SJCRH30 (cell line): Measurements from ENCODE around the gene ATG12. TPM values are rescaled to one million over a fixed set of nuclear protein-coding genes. Genes with fewer than 3 reads are reported as not detected.
"Not testable (repeated sequence)": the region's sequence is repeated elsewhere in the genome, so short reads cannot be mapped to it uniquely, and the experiment has no call there.

ENCODE experiments used
- DNase-seq, 2 experiments: peaks; one replicate each; pipeline ENCODE4 v3.0.0-alpha.2; 2015 to 2020
- H3K27ac ChIP-seq: fragments of 250-450 bp; sonication (Bioruptor Pico); 2 replicates; pipeline ENCODE4 v1.5.1; 2020; ENCODE audit warnings: mild to moderate bottlenecking, moderate library complexity
- H3K27me3 ChIP-seq: fragments of 250-450 bp; sonication (Bioruptor Pico); 2 replicates; pipeline ENCODE4 v1.5.1; 2020; ENCODE audit warnings: mild to moderate bottlenecking, moderate library complexity
- H3K36me3 ChIP-seq: fragments of 250-450 bp; sonication (Bioruptor Pico); 2 replicates; pipeline ENCODE4 v1.5.1; 2020; ENCODE audit warnings: mild to moderate bottlenecking, moderate library complexity
- H3K4me1 ChIP-seq: fragments of 250-450 bp; sonication (Bioruptor Pico); 2 replicates; pipeline ENCODE4 v1.5.1; 2020; ENCODE audit warnings: mild to moderate bottlenecking, moderate library complexity
- H3K4me3 ChIP-seq: fragments of 250-450 bp; sonication (Bioruptor Pico); 2 replicates; pipeline ENCODE4 v1.5.1; 2020; ENCODE audit warnings: mild to moderate bottlenecking, moderate library complexity
- H3K9me3 ChIP-seq: fragments of 250-450 bp; sonication (Bioruptor Pico); replicated peaks from 2 replicates; pipeline ENCODE4 v1.5.1; 2020; ENCODE audit warnings: mild to moderate bottlenecking, moderate library complexity
- total RNA-seq: library from RNA; depleted of rRNA; stranded (reverse); fragments of >200 nt; shearing (Covaris generic); gene quantifications from 2 replicates; pipeline ENCODE4 v1.2.3, GENCODE V29; 2014; rRNA removed

Gene ATG12
- 61.3 and 62.5 TPM in 2 replicates for total RNA-seq

DNA sequence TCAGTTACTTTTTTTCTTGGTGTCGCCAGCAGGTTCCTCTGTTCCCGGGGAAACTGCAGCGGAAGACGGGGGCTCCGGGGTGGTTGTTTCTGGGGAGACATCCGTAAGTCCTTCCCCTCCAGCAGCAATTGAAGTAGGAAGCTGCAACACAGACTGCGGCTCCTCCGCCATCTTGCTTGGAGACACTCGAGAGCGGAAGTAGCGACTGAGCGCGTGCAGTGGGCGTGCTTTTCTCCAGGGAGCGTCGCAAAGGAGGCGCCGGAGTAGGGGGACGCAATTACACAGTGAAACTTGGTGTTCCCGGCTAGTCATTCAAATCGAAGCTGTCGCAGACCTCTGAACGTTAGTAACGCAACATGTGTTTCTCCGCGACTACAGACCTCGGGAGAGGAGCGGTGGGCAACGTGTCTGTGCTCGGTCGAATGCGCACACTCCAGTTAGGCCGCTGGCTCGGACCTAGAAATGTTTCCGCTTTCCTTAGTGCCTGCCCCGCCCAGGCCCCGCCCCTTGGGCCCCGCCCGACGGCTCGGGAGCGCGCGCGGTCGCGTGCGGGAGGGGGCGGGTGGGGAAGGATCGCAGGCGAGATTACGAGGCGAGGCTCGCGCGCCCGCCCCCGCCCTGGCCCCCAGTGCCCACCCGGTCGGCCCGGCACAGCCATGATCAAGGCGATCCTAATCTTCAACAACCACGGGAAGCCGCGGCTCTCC lies at the start of gene ATG12, which contains the start of gene AP3S1:
Gene ATG12 (minus strand): TSS at position 184 of the 707 bp plus-strand sequence. CDS start 13 bp downstream, at position 171.
Gene AP3S1 (plus strand): TSS at position 554 of the 707 bp plus-strand sequence. CDS start 103 bp downstream, at position 657.
- peak within 1 kb of the TSS; percentile 85 for H3K27ac ChIP-seq
- DNase-seq = peak; percentile 92 to 95
- H3K36me3 ChIP-seq = peaks cover 6% of the 10 kb centered on the region
- H3K9me3 ChIP-seq = no peaks in the 10 kb centered on the region
- H3K4me1 ChIP-seq = peaks cover 5% of the 10 kb centered on the region; the same call in 1 of the 2 replicates
- H3K27me3 ChIP-seq = no peaks in the 10 kb centered on the region
- H3K4me3 ChIP-seq = peak within 1 kb of the TSS; percentile 87

DNA sequence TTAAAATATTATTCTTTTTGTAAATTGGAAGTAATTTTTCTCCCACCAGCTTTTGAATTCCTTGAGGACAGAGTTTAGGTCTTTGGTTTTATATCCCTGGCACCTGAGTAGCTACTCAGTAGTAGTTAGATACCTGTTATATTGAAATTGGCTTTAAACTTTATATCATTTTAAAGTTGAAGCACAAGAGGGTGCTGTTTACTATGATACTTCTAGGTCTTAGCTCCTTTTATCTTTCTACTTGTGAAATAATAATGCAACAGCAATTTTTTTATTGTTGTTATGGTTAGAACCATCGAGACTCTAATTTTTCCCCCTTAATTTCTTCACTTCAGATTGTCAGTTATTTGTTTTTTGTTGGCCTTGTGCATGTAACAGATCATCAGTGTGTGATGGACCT lies 46.7 kb upstream of the ATG12 start:
- Histone ChIP-seq H3K4me1 (no peaks in the 10 kb centered on the region), H3K27ac (no peak overlapping the region), H3K36me3 (peaks cover 6% of the 10 kb centered on the region; the same call in 1 of the 2 replicates), H3K4me3 (no peak overlapping the region), H3K9me3 (no peaks in the 10 kb centered on the region), H3K27me3 (no peaks in the 10 kb centered on the region)
- DNase-seq = peak in 1 of 2 experiments; percentile 10

DNA sequence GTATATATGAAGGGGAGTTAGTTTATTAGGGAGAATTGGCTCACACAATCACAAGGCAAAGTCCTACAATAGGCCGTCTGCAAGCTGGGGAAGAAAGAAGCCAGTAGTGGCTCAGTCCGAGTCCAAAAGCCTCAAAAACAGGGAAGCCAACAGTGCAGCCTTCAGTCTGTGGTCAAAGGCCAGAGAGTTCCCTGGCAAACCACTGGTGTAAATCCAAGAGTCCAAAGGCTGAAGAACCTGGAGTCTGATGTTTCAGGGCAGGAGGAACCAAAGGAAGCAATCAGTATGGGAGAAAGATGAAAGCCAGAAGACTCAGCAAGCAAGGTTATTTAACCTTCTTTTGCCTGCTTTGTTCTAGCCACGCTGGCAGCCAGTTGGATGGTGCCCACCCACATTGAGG lies 43.8 kb upstream of the ATG12 start:
- not testable (repeated sequence) for H3K36me3 ChIP-seq, H3K9me3 ChIP-seq, H3K4me3 ChIP-seq

DNA sequence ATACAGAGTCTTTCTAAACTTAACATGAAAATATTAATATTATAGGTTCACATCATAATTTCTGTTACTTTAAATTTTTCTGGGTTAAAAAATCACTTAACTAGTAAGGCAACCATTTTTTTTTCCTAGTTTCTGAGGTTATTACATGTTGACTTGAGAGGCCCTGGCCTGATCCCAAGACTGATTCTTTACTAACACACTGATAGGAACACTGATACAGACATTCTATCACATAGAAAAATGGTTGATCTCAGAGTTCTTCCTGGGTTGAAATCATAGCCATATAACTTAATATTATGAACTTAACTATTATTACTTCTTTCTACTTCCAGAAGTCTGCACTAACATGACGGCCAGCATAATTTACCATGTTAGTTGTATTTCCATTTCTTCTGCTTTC lies 43.3 kb upstream of the ATG12 start:
- no peak for DNase-seq

More for the DNA sequence above, 43.8 kb upstream of the ATG12 start:
- DNase-seq, H3K27ac ChIP-seq, H3K27me3 ChIP-seq, H3K4me1 ChIP-seq: not testable (repeated sequence)

DNA sequence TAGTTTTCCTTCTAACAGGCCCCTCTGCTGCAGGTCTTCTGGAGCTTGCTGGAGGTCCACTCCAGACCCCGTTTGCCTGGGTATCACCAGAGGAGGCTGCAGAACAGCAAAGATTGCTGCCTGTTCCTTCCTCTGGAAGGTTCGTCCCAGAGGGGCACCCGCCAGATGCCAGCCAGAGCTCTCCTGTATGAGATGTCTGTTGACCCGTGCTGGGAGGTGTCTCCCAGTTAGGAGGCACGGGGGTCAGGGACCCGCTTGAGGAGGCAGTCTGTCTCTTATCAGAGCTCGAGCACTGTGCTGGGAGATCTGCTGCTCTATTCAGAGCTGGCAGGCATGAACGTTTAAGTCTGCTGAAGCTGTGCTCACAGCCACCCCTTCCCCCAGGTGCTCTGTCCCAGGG lies 41.1 kb upstream of the ATG12 start:
- not testable (repeated sequence) for DNase-seq, H3K4me1 ChIP-seq, H3K27me3 ChIP-seq, H3K27ac ChIP-seq, H3K9me3 ChIP-seq, H3K4me3 ChIP-seq
- H3K36me3 ChIP-seq = peaks cover 11% of the 10 kb centered on the region

More for the DNA sequence above, 43.3 kb upstream of the ATG12 start:
- no peak overlapping the region for H3K27ac ChIP-seq
- H3K27me3 ChIP-seq = no peaks in the 10 kb centered on the region
- H3K36me3 ChIP-seq = peaks cover 8% of the 10 kb centered on the region; the same call in 1 of the 2 replicates
- H3K4me1 ChIP-seq = no peaks in the 10 kb centered on the region
- no peak overlapping the region for H3K4me3 ChIP-seq
- no peaks in the 10 kb centered on the region for H3K9me3 ChIP-seq

DNA sequence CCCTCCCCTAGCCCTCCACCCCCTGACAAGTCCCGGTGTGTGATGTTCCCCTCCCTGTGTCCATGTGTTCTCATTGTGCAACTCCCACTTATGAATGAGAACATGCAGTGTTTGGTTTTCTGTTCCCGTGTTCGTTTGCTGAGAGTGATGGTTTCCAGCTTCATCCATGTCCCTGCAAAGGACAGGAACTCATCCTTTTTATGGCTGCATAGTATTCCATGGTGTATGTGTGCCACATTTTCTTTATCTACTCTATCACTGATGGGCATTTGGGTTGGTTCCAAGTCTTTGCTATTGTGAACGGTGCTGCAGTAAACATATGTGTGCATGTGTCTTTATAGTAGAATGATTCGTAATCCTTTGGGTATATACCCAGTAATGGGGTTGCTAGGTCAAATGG lies 36.0 kb upstream of the ATG12 start:
- not testable (repeated sequence) for H3K9me3 ChIP-seq, H3K4me3 ChIP-seq, H3K4me1 ChIP-seq, DNase-seq, H3K27ac ChIP-seq, H3K27me3 ChIP-seq
- peaks cover 12% of the 10 kb centered on the region for H3K36me3 ChIP-seq

DNA sequence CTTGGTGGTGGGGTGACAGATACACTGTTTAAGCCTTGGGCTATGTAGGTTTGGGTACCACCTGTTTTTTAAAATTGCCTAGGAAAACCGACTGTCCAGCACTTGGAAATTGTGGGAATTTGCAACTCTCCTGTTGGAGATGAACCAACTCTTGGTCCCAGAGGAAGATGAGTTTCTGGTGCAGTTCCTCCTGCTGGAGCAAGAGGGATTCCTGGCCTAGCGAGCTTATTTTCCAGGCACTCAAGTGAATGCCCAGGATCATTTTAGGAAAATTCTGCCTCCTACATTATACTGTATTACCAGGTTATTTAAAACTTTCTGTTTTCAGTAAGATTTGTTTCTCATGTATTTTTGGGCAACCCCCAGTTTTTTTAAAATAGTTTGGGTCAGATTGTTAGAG lies 34.1 kb upstream of the ATG12 start:
- Histone ChIP-seq H3K9me3 (no peaks in the 10 kb centered on the region), H3K4me3 (no peak overlapping the region), H3K4me1 (peaks cover 7% of the 10 kb centered on the region; the same call in 1 of the 2 replicates), H3K36me3 (peaks cover 22% of the 10 kb centered on the region), H3K27ac (no peak overlapping the region), H3K27me3 (no peaks in the 10 kb centered on the region)
- DNase-seq = peak in 1 of 2 experiments; percentile 10

DNA sequence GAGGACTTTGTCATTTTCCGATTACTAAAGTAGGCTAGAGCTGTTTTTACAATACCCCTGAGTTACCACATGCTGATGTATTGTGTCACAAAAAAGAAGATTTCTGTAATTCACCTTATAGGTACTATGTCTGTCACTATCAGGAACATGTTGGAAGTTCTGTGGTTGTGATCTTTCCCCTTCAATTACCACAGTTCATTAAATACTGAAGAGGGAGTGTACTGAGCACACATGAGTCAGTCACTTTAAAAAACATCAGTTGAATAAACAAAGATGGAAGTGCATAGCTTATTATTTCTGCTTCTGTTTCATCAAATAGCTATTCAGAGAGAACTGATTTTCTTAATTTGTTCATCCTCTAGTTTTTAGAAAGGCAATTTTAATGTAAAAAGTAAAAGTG lies 32.0 kb upstream of the ATG12 start:
- peaks cover 20% of the 10 kb centered on the region for H3K36me3 ChIP-seq
- DNase-seq = peak in 1 of 2 experiments; percentile 29
- H3K27me3 ChIP-seq = no peaks in the 10 kb centered on the region
- no peak overlapping the region for H3K4me3 ChIP-seq
- no peak overlapping the region for H3K27ac ChIP-seq
- H3K9me3 ChIP-seq = no peaks in the 10 kb centered on the region
- H3K4me1 ChIP-seq = peaks cover 7% of the 10 kb centered on the region; the same call in 1 of the 2 replicates

DNA sequence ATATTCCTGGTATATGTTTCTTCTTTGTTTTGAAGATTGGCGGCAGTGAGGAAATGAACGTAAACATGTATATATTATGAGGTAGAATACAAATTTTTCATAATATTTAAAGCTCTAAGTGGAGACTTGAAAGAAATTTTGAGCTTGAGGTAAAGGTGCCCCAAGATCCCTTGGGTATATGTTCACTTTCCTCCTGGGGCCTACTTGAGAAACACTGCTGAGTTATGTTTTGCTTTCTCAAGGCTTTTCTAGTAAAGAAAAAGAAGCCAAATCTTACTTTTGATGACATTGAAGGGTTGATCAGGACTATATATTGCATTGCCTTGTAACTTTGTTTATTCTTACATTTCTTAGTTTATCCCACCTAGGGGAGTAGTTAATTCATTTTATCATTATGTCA lies 31.1 kb upstream of the ATG12 start:
- Histone ChIP-seq H3K4me1 (peaks cover 7% of the 10 kb centered on the region; the same call in 1 of the 2 replicates), H3K9me3 (no peaks in the 10 kb centered on the region), H3K27me3 (no peaks in the 10 kb centered on the region), H3K27ac (no peak overlapping the region), H3K36me3 (peaks cover 20% of the 10 kb centered on the region), H3K4me3 (no peak overlapping the region)
- no peak for DNase-seq

DNA sequence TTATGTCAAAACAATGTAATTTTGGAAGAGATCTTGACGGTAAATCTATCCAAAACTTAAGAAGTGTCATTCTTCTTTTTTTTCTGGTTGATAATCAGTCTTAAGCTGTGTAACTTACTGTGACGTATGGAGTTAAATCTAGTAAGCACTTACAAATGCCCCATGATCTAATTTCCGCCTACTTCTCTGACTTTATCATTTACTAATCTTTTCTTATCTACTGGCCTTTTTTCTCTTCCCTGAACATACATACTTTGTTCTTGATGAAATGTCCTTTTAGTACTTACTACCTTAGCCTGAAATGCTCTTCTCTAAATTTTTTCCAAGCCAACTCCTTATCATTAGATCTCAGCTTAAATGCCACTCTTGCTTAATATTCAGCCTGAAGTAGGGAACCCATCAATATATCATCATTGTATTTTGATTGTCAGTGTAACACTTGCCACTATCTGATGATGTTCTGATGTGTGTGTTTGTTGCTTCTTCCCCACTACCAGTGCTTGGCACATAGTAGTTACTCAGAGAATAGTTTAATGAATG lies 28.0 kb upstream of the ATG12 start:
- H3K36me3 ChIP-seq = peaks cover 17% of the 10 kb centered on the region
- no peaks in the 10 kb centered on the region for H3K27me3 ChIP-seq

DNA sequence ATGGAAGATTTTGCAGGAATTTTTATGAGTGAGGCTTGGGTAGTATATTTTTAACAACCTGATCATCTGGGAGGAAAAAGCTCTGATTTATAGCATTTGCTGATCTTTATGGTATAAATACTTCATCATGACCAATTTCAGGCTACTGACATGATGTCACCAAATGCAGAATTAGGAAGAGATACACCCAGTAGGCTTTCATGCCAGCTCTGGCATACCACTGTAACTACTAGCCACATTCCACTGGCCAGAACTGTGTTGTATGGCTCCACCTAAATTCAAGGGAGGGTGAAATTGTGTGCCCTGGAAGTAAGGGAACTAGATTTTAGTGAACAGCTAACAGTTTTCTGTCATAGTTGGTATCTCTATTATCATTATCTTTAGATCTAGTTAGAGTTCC lies 18.0 kb upstream of the ATG12 start:
- Histone ChIP-seq H3K4me1 (peaks cover 4% of the 10 kb centered on the region; the same call in 1 of the 2 replicates), H3K9me3 (peaks cover 7% of the 10 kb centered on the region; the same call in 1 of the 2 replicates), H3K27ac (no peak overlapping the region), H3K27me3 (no peaks in the 10 kb centered on the region), H3K4me3 (no peak overlapping the region), H3K36me3 (no peaks in the 10 kb centered on the region)
- DNase-seq = no peak

More for the DNA sequence above, 28.0 kb upstream of the ATG12 start:
- Histone ChIP-seq H3K27ac (no peak overlapping the region), H3K4me1 (peaks cover 5% of the 10 kb centered on the region; the same call in 1 of the 2 replicates), H3K4me3 (no peak overlapping the region), H3K9me3 (peaks cover 2% of the 10 kb centered on the region; the same call in 1 of the 2 replicates)
- DNase-seq = no peak

DNA sequence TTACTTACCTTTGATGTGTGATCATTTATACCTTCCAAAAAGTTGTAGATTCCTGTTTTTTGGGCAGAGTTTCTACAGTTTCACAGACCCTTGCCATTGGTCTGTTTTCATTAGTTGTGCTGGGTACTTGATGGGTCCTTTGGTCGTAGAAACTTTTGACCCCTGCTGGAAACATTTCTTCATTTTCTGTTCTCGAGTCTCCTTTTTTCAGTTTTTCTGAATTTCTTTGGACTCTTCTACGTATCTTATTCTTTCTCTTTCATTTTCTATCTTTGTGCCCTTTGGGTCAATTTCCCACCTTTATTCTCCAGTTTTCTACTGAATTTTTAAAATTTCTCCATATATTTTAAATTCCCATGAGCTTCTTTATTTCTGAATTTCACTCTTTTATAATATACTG lies 17.0 kb upstream of the ATG12 start:
- Histone ChIP-seq H3K4me1 (peaks cover 4% of the 10 kb centered on the region; the same call in 1 of the 2 replicates), H3K27me3 (no peaks in the 10 kb centered on the region), H3K4me3 (no peak overlapping the region), H3K27ac (no peak overlapping the region), H3K36me3 (no peaks in the 10 kb centered on the region), H3K9me3 (0 out of 2 replicates have a peak, but pooled peaks cover 4% of the 10 kb centered on the region)
- no peak for DNase-seq

DNA sequence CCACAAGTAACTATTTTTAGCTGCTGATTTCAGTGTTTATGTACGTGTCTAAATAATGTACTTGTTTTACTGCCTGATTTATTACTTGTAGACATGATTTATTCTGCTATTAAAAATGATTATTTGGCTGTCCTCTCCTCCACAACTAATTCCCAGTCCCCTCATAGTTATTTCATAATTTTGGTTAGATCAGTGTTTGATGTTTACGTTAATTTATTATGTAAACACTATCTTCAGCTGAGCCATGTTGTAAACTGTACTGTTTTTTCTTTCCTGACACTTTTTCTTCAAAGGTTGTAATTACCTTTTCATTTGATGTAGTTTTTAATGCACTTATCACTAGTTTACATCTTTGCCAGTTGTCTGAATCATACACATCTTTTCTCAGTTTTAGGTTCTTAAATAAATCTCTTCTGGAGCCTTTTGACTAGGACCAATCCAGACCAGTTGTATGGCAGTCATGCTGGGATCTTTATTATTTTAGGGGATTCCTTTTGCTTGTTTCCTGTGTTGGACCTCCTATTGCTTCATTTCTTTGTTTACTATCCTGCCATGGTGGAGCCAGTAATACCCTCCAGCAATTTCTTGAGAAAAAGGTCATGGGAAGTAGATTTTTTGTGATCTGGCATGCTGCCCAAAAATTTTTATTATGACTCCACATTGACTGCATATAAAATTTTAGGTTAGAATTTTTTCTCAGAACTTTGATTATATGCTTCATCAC lies 16.4 kb upstream of the ATG12 start:
- Histone ChIP-seq H3K27ac (no peak overlapping the region), H3K4me1 (peaks cover 4% of the 10 kb centered on the region; the same call in 1 of the 2 replicates), H3K9me3 (0 out of 2 replicates have a peak, but pooled peaks cover 4% of the 10 kb centered on the region), H3K4me3 (no peak overlapping the region), H3K36me3 (no peaks in the 10 kb centered on the region), H3K27me3 (no peaks in the 10 kb centered on the region)
- peak in 1 of 2 experiments; percentile 39 for DNase-seq

DNA sequence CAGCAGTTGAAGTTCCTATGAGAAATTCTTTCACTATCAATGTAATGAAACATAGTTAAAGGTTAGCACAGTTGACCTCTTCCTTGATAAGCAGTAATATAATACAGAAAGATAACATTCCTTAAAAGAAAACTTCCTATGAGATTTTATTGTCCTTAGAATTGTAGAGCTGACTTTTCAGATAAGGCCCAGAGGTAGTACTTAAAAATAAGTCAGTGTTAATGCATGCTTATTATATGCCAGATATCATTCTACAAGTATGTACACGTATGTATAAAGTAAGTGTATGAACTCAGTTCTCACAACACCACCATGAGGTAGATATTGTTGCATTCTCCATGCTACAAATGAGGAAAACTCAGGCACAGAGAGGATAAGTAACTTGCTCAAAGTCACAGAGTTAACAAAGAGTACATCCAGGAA lies 15.7 kb upstream of the ATG12 start:
- Histone ChIP-seq H3K36me3 (no peaks in the 10 kb centered on the region), H3K4me1 (peaks cover 4% of the 10 kb centered on the region; the same call in 1 of the 2 replicates), H3K4me3 (no peak overlapping the region), H3K27me3 (no peaks in the 10 kb centered on the region), H3K9me3 (no peaks in the 10 kb centered on the region), H3K27ac (no peak overlapping the region)
- DNase-seq = no peak
